HG02623 (cell line): ENCODE data around the gene RNASE8.
"Not testable (repeated sequence)": the region's sequence is repeated elsewhere in the genome, so short reads cannot be mapped to it uniquely, and the experiment has no call there.

ENCODE experiments used
- ATAC-seq: cut with Tn5 transposase; IDR thresholded peaks from one replicate; pipeline ENCODE4 v1.9.1; 2021; ENCODE audit warnings: moderate library complexity; ENCODE audit not compliant: unreplicated experiment

The RNASE8 gene

GRCh38 chr14:21029917-21030316 lies 27.7 kb upstream of the RNASE8 start, which contains the start of gene TPPP2:
TPPP2 (plus strand) TSS chr14:21030217; CDS start chr14:21030582, 365 bp downstream.
- ATAC-seq, result no peak

- ATAC-seq, result no peak
Observed at GRCh38 chr14:21030531-21030930, 27.1 kb upstream of the RNASE8 start.

- ATAC-seq, result no peak
Observed at GRCh38 chr14:21032326-21033132, 25.1 kb upstream of the RNASE8 start.

GRCh38 chr14:21033133-21033698 lies 24.4 kb upstream of the RNASE8 start:
- ATAC-seq, result no peak

- ATAC-seq, result no peak
Observed at GRCh38 chr14:21034707-21035106, 22.9 kb upstream of the RNASE8 start, which contains the start of gene RNASE13. RNASE13 (minus strand) TSS chr14:21034807; CDS start chr14:21034288, 519 bp downstream.

GRCh38 chr14:21036751-21037150 lies 20.9 kb upstream of the RNASE8 start:
- no peak for ATAC-seq

DNA sequence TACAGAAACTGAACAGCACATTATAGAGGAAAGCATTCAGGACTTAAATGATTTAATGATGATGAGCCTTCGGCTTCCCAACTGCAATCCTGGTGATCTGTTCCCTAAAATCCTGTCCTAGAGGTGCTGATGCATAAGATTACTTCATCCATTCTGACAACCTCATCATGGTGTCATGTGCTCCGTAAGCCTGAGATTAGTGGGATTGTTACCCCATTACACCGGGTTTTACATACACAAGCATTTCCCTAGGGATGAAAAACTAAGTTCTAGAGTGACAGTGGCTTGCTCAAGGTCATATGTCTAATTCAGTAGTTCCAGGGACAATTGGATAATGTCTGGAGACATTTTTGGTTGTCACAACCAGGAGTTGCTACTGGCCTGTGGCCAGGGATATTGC lies 20.5 kb upstream of the RNASE8 start:
- ATAC-seq, result no peak

GRCh38 chr14:21038441-21039422 lies 18.9 kb upstream of the RNASE8 start:
- no peak for ATAC-seq

GRCh38 chr14:21039585-21040369 lies 17.8 kb upstream of the RNASE8 start:
- no peak for ATAC-seq

- no peak for ATAC-seq
Observed at GRCh38 chr14:21040370-21040925, 17.2 kb upstream of the RNASE8 start.

- ATAC-seq, result not testable (repeated sequence)
Observed at GRCh38 chr14:21040941-21041340, 16.7 kb upstream of the RNASE8 start.

GRCh38 chr14:21041676-21042433 lies 15.8 kb upstream of the RNASE8 start, which contains the start of gene RNASE7:
RNASE7 (plus strand) TSS chr14:21042362; CDS start chr14:21042993, 631 bp downstream.
- ATAC-seq, result no peak

DNA sequence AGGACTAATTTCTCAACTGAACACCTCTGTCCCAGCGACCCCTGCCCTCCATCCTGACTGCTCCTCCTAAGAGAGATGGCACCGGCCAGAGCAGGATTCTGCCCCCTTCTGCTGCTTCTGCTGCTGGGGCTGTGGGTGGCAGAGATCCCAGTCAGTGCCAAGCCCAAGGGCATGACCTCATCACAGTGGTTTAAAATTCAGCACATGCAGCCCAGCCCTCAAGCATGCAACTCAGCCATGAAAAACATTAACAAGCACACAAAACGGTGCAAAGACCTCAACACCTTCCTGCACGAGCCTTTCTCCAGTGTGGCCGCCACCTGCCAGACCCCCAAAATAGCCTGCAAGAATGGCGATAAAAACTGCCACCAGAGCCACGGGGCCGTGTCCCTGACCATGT lies 14.7 kb upstream of the RNASE8 start:
- no peak for ATAC-seq

GRCh38 chr14:21043387-21043973 lies 14.1 kb upstream of the RNASE8 start:
- ATAC-seq, result no peak

GRCh38 chr14:21043974-21044618 lies 13.5 kb upstream of the RNASE8 start:
- ATAC-seq, result no peak

- no peak for ATAC-seq
Observed at GRCh38 chr14:21047378-21047781, 10.2 kb upstream of the RNASE8 start.

GRCh38 chr14:21048638-21049037 lies 9.0 kb upstream of the RNASE8 start:
- ATAC-seq, result no peak

GRCh38 chr14:21049271-21049673 lies 8.3 kb upstream of the RNASE8 start:
- ATAC-seq, result no peak
